Measurements from ENCODE around the gene HOATZ.

- TF ChIP-seq CTCF (IDR thresholded peaks at IDR 0.05; ENCODE audit: insufficient read depth, low read length, poor library complexity, severe bottlenecking) (no peak), EZH2phosphoT487 (conservative IDR thresholded peaks at IDR 0.05; ENCODE audit: low read length) (no peak)
These were observed 56.2 kb downstream of the HOATZ start for GRCh38 chr11:111570796-111571195.

Measured in SU-DHL-6 (cell line).